HepG2 (cell line): Measurements from ENCODE around the gene TRIM15. TPM values are rescaled to one million over a fixed set of nuclear protein-coding genes. Genes with fewer than 3 reads are reported as not detected.

ENCODE experiments used
- REST ChIP-seq, 2 experiments: IDR thresholded peaks; 2 replicates each; pipeline ENCODE4 v1.6.1; 2011 to 2012; ENCODE audit warnings: low read length in 2 of 2, borderline replicate concordance in 1 of 2, low read depth in 1 of 2, mild to moderate bottlenecking in 1 of 2, moderate library complexity in 1 of 2
- ZBTB40 ChIP-seq, 2 experiments: fragments of 450-650 bp in 1 of 2; sonication (generic) in 1 of 2; formaldehyde crosslinking in 1 of 2; IDR thresholded peaks; 2 replicates each; pipeline versions ENCODE4 v1.6.1 to v1.8.0; 2016 to 2022; ENCODE audit warnings: antibody characterized with exemption in 1 of 2, mild to moderate bottlenecking in 1 of 2, missing genetic modification reagents in 1 of 2
- ZNF234 ChIP-seq: sonication (generic); formaldehyde crosslinking; conservative IDR thresholded peaks from 2 replicates; pipeline ENCODE4 v1.5.1; 2020; ENCODE audit warnings: mild to moderate bottlenecking, missing genetic modification reagents
- ZNF550 ChIP-seq: sonication (generic); formaldehyde crosslinking; IDR thresholded peaks from 2 replicates; pipeline ENCODE4 v1.4.0; 2020; ENCODE audit warnings: mild to moderate bottlenecking, missing genetic modification reagents, borderline replicate concordance
- polyA plus RNA-seq, 8 experiments: library from polyadenylated mRNA; depleted of rRNA in 3 of 8; stranded (reverse) in 7 of 8; unstranded in 1 of 8; fragments of >200 nt; fragmentation: Illumina TruSeq in 4 of 8; extraction: Trizol in 4 of 8; gene quantifications; 2 replicates each; pipeline versions ENCODE4 v1.2.1 to v1.2.3, GENCODE V29; 2011 to 2016; ENCODE audit warnings: low read depth in 4 of 8, missing spikeins in 1 of 8, mixed read lengths in 1 of 8; ENCODE audit not compliant: insufficient read depth in 1 of 8
- total RNA-seq, 5 experiments: library from RNA; depleted of rRNA; stranded (reverse); fragments of >200 nt; fragmentation: Illumina TruSeq; extraction: Trizol; gene quantifications; 2 replicates each; pipeline ENCODE4 v1.2.3, GENCODE V29; 2016; ENCODE audit warnings: low read depth in 1 of 5

TRIM15 gene
- total and polyA plus RNA-seq, 2 of the 13 experiments (the other 11 are each of a cell fraction or from before 2014, with no cell fraction given), result 35.1 to 38.2 TPM

GRCh38 chr6:30151580-30151979 lies 11.8 kb upstream of the TRIM15 start (continued):
- TF ChIP-seq ZNF550 (CRISPR knock-in tag), result no peak
- no peak for TF ChIP-seq ZBTB40 (IDR thresholded peaks at IDR 0.05)
- no peak for TF ChIP-seq ZBTB40 (CRISPR knock-in tag; IDR thresholded peaks at IDR 0.05)
- no peak for TF ChIP-seq ZNF234 (CRISPR knock-in tag)
- TF ChIP-seq REST (IDR thresholded peaks at IDR 0.05; ENCODE audit: borderline replicate concordance in 1 of 2, low read depth in 1 of 2, low read length in 2 of 2), result no peak
